HG02759 (cell line): ENCODE data around the gene IL10.

Experiments used
- ATAC-seq: cut with Tn5 transposase; IDR thresholded peaks from one replicate; pipeline ENCODE4 v1.9.1; 2021; ENCODE audit warnings: mild to moderate bottlenecking, moderate library complexity; ENCODE audit not compliant: unreplicated experiment

IL10 gene

GRCh38 chr1:206737729-206738201, 34.5 kb downstream of the IL10 start:
- no peak for ATAC-seq

- no peak for ATAC-seq
Measured at GRCh38 chr1:206736878-206737728, 35.2 kb downstream of the IL10 start.

- ATAC-seq = no peak
Measured at GRCh38 chr1:206735553-206736031, 36.7 kb downstream of the IL10 start.

DNA sequence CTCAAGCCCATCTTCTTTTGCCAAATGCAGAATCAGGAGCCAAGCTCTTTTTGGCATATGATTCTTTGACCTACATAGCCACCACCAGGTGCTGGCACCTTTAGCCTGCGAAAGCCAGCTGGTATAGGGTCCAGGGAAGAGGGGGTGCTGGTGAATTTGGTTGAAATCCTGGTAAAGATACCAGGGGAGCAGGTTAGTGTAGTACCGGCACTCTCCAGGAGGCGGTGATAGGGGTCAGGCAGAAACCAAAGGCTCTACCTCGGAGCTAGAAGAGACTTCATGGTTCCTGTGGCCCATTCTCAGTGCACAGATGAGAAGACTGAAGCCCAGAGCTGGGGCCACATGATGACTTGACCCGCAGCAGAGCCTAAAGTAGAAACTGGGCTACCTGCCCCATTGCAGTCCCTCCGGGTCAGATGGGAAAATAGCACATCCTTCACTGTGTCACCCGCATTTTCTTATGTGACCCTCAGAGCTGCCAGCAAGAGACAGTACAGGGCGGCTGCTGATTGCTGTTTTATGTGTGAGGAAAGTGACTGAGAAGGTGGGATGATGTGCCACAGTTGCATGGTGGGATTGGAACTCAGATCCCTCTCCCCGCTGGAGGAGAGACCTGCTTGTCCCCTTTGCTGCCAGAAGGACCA, 37.7 kb downstream of the IL10 start:
- no peak for ATAC-seq

DNA sequence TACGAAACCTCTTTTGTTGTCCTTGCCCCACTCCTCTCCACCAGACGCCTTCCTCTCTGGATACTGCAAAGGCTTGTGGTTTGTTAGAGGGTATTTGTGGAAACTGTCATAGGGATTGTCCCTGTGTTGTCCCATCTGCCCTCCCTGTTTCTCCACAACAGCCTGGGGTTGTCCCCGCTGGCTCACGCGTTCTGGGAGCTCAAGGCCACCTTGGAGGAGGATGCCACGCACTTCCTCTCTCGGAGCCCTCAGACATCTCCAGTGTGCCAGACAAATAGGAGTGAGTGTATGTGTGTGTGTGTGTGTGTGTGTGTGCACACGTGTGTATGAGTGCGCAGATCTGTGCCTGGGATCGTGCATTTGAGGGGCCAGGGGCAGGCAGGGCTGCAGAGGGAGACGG, 39.3 kb downstream of the IL10 start:
- ATAC-seq = no peak

DNA sequence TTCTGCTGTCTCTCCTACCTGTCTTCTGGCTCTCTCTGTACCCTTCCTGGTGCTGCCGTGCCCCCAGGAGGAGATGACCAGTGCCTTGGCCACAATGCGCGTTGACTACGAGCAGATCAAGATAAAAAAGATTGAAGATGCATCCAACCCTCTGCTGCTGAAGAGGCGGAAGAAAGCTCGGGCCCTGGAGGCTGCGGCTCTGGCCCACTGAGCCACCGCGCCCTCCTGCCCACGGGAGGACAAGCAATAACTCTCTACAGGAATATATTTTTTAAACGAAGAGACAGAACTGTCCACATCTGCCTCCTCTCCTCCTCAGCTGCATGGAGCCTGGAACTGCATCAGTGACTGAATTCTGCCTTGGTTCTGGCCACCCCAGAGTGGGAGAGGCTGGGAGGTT, 39.8 kb downstream of the IL10 start:
- no peak for ATAC-seq

DNA sequence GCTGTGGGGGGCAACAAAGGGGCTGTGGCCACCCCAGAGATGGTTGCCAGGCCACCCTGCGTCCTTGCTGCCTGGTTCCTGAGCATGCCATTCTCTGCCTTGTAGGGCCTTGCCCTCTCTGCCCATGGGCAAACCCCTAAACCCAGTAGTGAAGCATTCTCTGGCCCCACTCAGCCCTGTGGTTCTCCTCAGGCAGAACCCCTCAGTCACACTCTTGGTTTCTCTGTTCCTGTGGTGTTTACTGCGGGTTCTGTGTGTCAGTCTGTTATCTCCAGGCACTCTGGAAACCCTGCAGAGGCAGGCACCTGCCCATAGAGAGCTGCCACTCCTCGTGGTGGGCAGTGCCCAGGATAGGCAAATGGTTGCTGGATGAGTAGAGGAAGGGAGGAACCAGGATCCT, 42.8 kb downstream of the IL10 start:
- no peak for ATAC-seq

GRCh38 chr1:206729050-206729449, 43.2 kb downstream of the IL10 start:
- ATAC-seq = no peak

- ATAC-seq = no peak
Measured at GRCh38 chr1:206728697-206728987, 43.7 kb downstream of the IL10 start.

- no peak for ATAC-seq
Measured at GRCh38 chr1:206727981-206728696, 44.2 kb downstream of the IL10 start.

GRCh38 chr1:206725109-206725963, 47.0 kb downstream of the IL10 start:
- ATAC-seq = no peak

- no peak for ATAC-seq
Measured at GRCh38 chr1:206723805-206724472, 48.4 kb downstream of the IL10 start.

GRCh38 chr1:206723462-206723804, 48.9 kb downstream of the IL10 start:
- ATAC-seq = no peak

GRCh38 chr1:206722751-206723461, 49.4 kb downstream of the IL10 start:
- no peak for ATAC-seq

DNA sequence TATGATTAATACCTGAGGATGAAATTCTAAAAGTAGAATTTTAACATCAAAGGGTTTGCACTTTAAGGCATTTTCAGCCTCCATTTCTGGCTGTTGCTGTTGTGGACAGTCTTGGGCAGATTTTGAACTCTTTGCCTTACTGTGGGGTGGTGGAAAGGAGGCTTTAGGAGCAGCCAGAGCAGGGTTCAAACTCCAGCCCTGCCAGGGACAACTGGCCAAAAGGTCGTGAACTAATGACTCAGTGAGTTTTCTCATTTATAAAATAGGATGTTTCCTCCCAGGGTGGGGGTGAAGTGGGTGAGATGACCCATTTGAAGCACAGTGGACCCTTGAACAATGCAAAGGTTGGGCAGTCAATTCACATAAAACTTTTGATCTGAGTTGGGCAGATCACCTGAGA, 50.8 kb downstream of the IL10 start:
- ATAC-seq = no peak

- ATAC-seq = peak; percentile 51
Measured at GRCh38 chr1:206719169-206719839, 53.0 kb downstream of the IL10 start.

DNA sequence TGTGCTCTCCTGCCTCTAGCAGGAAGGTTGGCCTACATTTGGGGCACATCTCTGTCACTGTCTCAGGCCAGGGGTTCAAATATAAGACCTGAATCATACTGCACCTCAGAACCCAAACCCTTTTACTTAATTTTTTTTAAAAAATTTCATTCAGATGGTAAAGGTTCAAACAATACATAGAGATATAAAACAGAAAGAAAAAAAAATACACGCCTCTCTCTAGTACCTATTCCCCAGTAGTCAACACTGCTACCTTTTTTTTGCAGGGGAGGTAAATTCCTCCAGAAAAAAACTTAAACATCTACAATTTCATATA, 54.7 kb downstream of the IL10 start:
- no peak for ATAC-seq
